IMR-90 (cell line): ENCODE results near the gene KIAA1614.

ENCODE experiments used
- BHLHE40 ChIP-seq: fragments of 150-350 bp; IDR thresholded peaks from 2 replicates; pipeline ENCODE4 v1.6.1; 2016; ENCODE audit warnings: mild to moderate bottlenecking, low read depth, low read length
- ELK1 ChIP-seq: fragments of 150-350 bp; IDR thresholded peaks from 2 replicates; pipeline ENCODE4 v1.6.1; 2016; ENCODE audit warnings: low read depth, mild to moderate bottlenecking, low read length, moderate library complexity, borderline replicate concordance
- FOS ChIP-seq: fragments of 150-350 bp; IDR thresholded peaks from 2 replicates; pipeline ENCODE4 v1.6.1; 2016; ENCODE audit warnings: low read depth, low read length
- MAZ ChIP-seq: IDR thresholded peaks from 2 replicates; pipeline ENCODE4 v1.6.1; 2012; ENCODE audit warnings: low read depth, mild to moderate bottlenecking, low read length, improper control_type of control experiment, moderate library complexity, borderline replicate concordance
- MXI1 ChIP-seq: IDR thresholded peaks from 2 replicates; pipeline ENCODE4 v1.6.1; 2012; ENCODE audit warnings: low read depth, mild to moderate bottlenecking, low read length, moderate library complexity, borderline replicate concordance
- POLR2A ChIP-seq: IDR thresholded peaks from 2 replicates; pipeline ENCODE4 v1.6.1; 2012; ENCODE audit warnings: mild to moderate bottlenecking, low read depth, low read length
- RAD21 ChIP-seq: IDR thresholded peaks from 2 replicates; pipeline ENCODE4 v1.6.1; 2012; ENCODE audit warnings: low read length, improper control_type of control experiment
- RFX5 ChIP-seq: IDR thresholded peaks from 2 replicates; pipeline ENCODE4 v1.8.0; 2012; ENCODE audit warnings: low read depth, mild to moderate bottlenecking, low read length, moderate library complexity
- SMC3 ChIP-seq: fragments of 150-350 bp; IDR thresholded peaks from 2 replicates; pipeline ENCODE4 v1.6.1; 2016; ENCODE audit warnings: low read depth, mild to moderate bottlenecking, antibody characterized with exemption, low read length, moderate library complexity
- USF2 ChIP-seq: fragments of 150-350 bp; IDR thresholded peaks from 2 replicates; pipeline ENCODE4 v1.6.1; 2017; ENCODE audit warnings: mild to moderate bottlenecking, antibody characterized with exemption, low read length, low read depth
- TF ChIP-seq, protein P1 (sequence below): conservative IDR thresholded peaks from 2 replicates; pipeline ENCODE4 v1.5.1; 2012; ENCODE audit warnings: mild to moderate bottlenecking, low read depth, low read length, improper control_type of control experiment

GRCh38 chr1:180970333-180971079 lies 57.8 kb downstream of the KIAA1614 start:
- TF ChIP-seq POLR2A: no peak
- TF ChIP-seq FOS: no peak
- TF ChIP-seq, protein P1, sequence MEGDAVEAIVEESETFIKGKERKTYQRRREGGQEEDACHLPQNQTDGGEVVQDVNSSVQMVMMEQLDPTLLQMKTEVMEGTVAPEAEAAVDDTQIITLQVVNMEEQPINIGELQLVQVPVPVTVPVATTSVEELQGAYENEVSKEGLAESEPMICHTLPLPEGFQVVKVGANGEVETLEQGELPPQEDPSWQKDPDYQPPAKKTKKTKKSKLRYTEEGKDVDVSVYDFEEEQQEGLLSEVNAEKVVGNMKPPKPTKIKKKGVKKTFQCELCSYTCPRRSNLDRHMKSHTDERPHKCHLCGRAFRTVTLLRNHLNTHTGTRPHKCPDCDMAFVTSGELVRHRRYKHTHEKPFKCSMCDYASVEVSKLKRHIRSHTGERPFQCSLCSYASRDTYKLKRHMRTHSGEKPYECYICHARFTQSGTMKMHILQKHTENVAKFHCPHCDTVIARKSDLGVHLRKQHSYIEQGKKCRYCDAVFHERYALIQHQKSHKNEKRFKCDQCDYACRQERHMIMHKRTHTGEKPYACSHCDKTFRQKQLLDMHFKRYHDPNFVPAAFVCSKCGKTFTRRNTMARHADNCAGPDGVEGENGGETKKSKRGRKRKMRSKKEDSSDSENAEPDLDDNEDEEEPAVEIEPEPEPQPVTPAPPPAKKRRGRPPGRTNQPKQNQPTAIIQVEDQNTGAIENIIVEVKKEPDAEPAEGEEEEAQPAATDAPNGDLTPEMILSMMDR: no peak
- TF ChIP-seq SMC3: no peak
- no peak for TF ChIP-seq BHLHE40
- no peak for TF ChIP-seq RAD21
- no peak for TF ChIP-seq MAZ
- TF ChIP-seq MXI1: no peak
- no peak for TF ChIP-seq ELK1
- TF ChIP-seq RFX5: no peak
- no peak for TF ChIP-seq USF2
